ENCODE results near the gene ATP8A1. TPM values are rescaled to one million over a fixed set of nuclear protein-coding genes. Genes with fewer than 3 reads are reported as not detected.

Gene ATP8A1
- total and polyA plus RNA-seq, 4 donors, result 0.65 to 15.9 (median 5.9) TPM

GRCh38 chr4:42458657-42459056 lies 198.2 kb downstream of the ATP8A1 start (continued):
- TF ChIP-seq SP1 (IDR thresholded peaks at IDR 0.05) (no peak), YY1 (IDR thresholded peaks at IDR 0.05) (no peak), FOXA1 (IDR thresholded peaks at IDR 0.05) (no peak), HNF4G (IDR thresholded peaks at IDR 0.05) (no peak), NR2F2 (IDR thresholded peaks at IDR 0.05) (no peak), HNF4A (conservative IDR thresholded peaks at IDR 0.05) (no peak), RAD21 (IDR thresholded peaks at IDR 0.05) (no peak)
- TF ChIP-seq, protein P1, sequence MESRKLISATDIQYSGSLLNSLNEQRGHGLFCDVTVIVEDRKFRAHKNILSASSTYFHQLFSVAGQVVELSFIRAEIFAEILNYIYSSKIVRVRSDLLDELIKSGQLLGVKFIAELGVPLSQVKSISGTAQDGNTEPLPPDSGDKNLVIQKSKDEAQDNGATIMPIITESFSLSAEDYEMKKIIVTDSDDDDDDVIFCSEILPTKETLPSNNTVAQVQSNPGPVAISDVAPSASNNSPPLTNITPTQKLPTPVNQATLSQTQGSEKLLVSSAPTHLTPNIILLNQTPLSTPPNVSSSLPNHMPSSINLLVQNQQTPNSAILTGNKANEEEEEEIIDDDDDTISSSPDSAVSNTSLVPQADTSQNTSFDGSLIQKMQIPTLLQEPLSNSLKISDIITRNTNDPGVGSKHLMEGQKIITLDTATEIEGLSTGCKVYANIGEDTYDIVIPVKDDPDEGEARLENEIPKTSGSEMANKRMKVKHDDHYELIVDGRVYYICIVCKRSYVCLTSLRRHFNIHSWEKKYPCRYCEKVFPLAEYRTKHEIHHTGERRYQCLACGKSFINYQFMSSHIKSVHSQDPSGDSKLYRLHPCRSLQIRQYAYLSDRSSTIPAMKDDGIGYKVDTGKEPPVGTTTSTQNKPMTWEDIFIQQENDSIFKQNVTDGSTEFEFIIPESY (IDR thresholded peaks at IDR 0.05), result no peak

- Histone ChIP-seq H3K27ac (ENCODE audit: low read depth in 1 of 2, low read length in 2 of 2) (no peak overlapping the region), H3K27me3 (ENCODE audit: control insufficient read depth in 4 of 4, insufficient read depth in 4 of 4, low read length in 3 of 4) (no peaks in the 10 kb centered on the region), H3K36me3 (ENCODE audit: control insufficient read depth in 4 of 4, insufficient read depth in 3 of 4, low read depth in 1 of 4, low read length in 3 of 4) (no peaks in the 10 kb centered on the region), H3K9ac (ENCODE audit: low read depth in 1 of 2, low read length in 2 of 2) (no peak overlapping the region), H3K9me3 (ENCODE audit: control insufficient read depth in 4 of 4, low read length in 3 of 4) (no peaks in the 10 kb centered on the region), H3K4me3 (ENCODE audit: low read depth in 1 of 3, low read length in 3 of 3) (no peak overlapping the region), H3K4me1 (ENCODE audit: control insufficient read depth in 4 of 4, insufficient read depth in 4 of 4, low read length in 3 of 4) (no peaks in the 10 kb centered on the region)
- TF ChIP-seq FOXA2 (IDR thresholded peaks at IDR 0.05) (no peak), JUND (IDR thresholded peaks at IDR 0.05) (no peak), RXRA (IDR thresholded peaks at IDR 0.05) (no peak), NR2F2 (IDR thresholded peaks at IDR 0.05) (no peak), TAF1 (conservative IDR thresholded peaks at IDR 0.05) (no peak), HNF4A (conservative IDR thresholded peaks at IDR 0.05) (no peak), HNF4G (IDR thresholded peaks at IDR 0.05) (no peak), YY1 (IDR thresholded peaks at IDR 0.05) (no peak), REST (IDR thresholded peaks at IDR 0.05) (no peak), FOXA1 (IDR thresholded peaks at IDR 0.05) (no peak), ATF3 (IDR thresholded peaks at IDR 0.05) (no peak)
- TF ChIP-seq, protein P1 (IDR thresholded peaks at IDR 0.05), result no peak
- TF ChIP-seq, protein P2, sequence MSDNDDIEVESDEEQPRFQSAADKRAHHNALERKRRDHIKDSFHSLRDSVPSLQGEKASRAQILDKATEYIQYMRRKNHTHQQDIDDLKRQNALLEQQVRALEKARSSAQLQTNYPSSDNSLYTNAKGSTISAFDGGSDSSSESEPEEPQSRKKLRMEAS (IDR thresholded peaks at IDR 0.05), result no peak
- TF ChIP-seq, protein P3, sequence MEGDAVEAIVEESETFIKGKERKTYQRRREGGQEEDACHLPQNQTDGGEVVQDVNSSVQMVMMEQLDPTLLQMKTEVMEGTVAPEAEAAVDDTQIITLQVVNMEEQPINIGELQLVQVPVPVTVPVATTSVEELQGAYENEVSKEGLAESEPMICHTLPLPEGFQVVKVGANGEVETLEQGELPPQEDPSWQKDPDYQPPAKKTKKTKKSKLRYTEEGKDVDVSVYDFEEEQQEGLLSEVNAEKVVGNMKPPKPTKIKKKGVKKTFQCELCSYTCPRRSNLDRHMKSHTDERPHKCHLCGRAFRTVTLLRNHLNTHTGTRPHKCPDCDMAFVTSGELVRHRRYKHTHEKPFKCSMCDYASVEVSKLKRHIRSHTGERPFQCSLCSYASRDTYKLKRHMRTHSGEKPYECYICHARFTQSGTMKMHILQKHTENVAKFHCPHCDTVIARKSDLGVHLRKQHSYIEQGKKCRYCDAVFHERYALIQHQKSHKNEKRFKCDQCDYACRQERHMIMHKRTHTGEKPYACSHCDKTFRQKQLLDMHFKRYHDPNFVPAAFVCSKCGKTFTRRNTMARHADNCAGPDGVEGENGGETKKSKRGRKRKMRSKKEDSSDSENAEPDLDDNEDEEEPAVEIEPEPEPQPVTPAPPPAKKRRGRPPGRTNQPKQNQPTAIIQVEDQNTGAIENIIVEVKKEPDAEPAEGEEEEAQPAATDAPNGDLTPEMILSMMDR (IDR thresholded peaks at IDR 0.05; ENCODE audit: low read depth, low read length, missing input control), result no peak
- WGBS, result 90% methylated on average over 2 of the region's 2 CpGs
- no peak for DNase-seq (ENCODE audit: low spot score)
Observed at GRCh38 chr4:42454755-42455420, 202.0 kb downstream of the ATP8A1 start.
